Measurements from ENCODE around the gene ALLC.

Gene ALLC

GRCh38 chr2:3641841-3642421 lies 16.1 kb upstream of the ALLC start:
- no peak for DNase-seq

- no peak for DNase-seq
These were observed 15.3 kb upstream of the ALLC start for GRCh38 chr2:3642521-3643215.

GRCh38 chr2:3643371-3644245 lies 14.4 kb upstream of the ALLC start:
- DNase-seq = no peak

GRCh38 chr2:3644246-3644525 lies 13.8 kb upstream of the ALLC start:
- no peak for DNase-seq

GRCh38 chr2:3644891-3645605 lies 13.0 kb upstream of the ALLC start:
- no peak for DNase-seq

- DNase-seq = no peak
These were observed 12.1 kb upstream of the ALLC start for GRCh38 chr2:3645745-3646389.

GRCh38 chr2:3646446-3646845 lies 11.6 kb upstream of the ALLC start:
- DNase-seq = no peak

GRCh38 chr2:3647246-3647645 lies 10.8 kb upstream of the ALLC start:
- no peak for DNase-seq

- no peak for DNase-seq
These were observed 10.0 kb upstream of the ALLC start for GRCh38 chr2:3647831-3648651.

- DNase-seq = no peak
These were observed 9.3 kb upstream of the ALLC start for GRCh38 chr2:3648652-3649177.

- no peak for DNase-seq
These were observed 8.4 kb upstream of the ALLC start for GRCh38 chr2:3649581-3649980.

GRCh38 chr2:3650140-3650920 lies 7.7 kb upstream of the ALLC start:
- DNase-seq = no peak

GRCh38 chr2:3651691-3652648 lies 6.0 kb upstream of the ALLC start:
- DNase-seq = no peak

GRCh38 chr2:3652896-3653625 lies 4.9 kb upstream of the ALLC start:
- no peak for DNase-seq

GRCh38 chr2:3654011-3654410 lies 4.0 kb upstream of the ALLC start:
- no peak for DNase-seq

GRCh38 chr2:3654531-3655225 lies 3.3 kb upstream of the ALLC start:
- DNase-seq = no peak

- no peak for DNase-seq
These were observed 1.9 kb upstream of the ALLC start for GRCh38 chr2:3655871-3656761.

Measured in KG1 (cell line).